HCEC 1CT (cell line): ENCODE measurements around the gene MEF2C.
"Not testable (repeated sequence)": the region's sequence is repeated elsewhere in the genome, so short reads cannot be mapped to it uniquely, and the experiment has no call there.

ENCODE experiments used
- DNase-seq: peaks from one replicate; pipeline ENCODE4 v3.0.0-alpha.2; 2017

The MEF2C gene

DNA sequence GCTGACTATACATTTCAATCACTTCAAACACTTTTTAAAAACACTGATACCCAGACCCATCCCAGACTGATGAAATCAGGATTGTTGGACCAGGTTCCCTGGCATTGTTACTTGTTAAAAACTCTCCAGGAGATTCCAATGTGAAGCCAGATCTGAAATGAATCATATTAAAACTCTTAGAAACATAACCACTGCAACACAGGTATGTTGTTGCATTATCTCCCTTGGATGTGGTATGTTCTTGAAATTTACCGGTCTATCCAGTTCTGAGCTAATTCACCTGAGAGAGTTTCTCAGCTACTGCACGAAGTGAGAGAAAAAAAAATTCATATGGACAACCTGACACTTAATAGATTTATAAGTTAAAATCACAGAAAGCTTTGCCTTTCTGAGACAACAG, 21.8 kb downstream of the MEF2C start:
- DNase-seq = no peak

DNA sequence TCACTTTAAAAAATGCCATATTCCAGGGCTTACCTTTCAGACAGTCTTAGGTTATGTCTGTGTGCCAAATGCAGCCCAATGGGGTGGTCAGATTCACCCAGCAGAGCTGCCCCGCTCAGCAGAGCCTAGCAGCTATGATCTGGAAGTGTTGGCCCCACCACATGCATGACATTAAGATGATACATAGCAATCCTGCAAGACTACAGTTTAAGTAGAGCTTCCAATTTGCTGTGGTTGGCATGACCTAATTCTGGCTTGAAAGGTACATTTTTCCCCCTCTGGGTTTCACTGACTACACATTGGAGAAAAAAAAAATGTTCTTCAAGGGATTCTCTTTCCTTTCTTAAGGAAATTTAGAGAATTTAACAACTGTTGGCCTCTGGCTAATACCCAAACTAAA, 22.5 kb downstream of the MEF2C start:
- no peak for DNase-seq

DNA sequence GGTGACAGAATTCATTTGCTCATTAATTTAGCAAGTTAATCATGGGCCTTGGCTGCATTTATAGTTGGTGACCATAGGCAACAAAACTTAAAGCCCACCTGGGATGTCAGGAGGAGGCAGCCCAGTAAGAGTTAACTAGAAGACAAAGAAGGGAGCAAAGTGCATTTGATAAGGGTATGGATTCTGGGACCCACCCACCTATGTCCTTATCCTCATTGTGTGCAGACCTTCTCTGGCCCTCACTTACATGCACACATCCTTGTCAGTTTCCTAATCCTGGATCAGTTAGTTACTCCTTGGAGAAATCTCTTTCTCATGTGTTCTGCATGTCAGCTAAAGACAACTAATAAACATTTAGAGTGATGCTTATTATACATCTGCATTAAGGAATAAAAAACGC, 24.6 kb downstream of the MEF2C start:
- no peak for DNase-seq

DNA sequence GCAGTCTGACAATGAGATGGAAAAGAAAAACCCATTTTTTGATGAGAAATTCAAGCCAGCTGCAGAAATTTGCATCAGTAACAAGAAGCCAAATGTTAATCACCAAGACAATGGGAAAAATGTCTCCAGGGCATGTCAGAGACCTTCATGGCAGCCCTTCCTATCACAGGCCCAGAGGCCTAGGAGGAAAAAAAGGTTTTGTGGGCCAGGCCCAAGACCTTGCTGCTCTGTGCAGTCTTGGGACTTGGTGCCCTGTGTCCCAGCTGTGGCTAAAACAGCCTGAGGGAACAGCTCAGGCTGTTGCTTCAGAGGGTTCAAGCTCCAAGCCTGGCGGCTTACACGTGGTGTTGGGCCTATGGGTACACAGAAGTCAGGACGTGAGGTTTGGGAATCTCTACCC, 26.6 kb downstream of the MEF2C start:
- DNase-seq = not testable (repeated sequence)

DNA sequence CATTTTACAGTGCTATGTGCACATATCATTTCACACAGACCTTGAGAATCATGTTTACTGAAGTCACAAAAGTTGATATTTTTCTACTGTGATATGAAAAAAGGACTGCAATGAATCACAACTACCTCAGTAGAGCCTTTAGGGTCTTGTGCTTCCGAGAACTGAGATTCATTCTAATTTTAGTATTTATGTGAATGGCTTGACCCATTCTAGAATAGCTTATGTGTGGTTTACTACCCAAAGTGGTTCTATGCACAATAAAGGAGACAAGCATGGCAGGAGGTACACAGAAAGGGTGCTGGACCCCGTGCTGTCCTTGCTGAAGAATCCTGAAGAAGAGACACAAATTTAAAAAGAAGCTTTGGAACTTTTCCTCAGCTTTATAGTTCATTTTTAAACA, 28.2 kb downstream of the MEF2C start:
- DNase-seq = no peak

GRCh38 chr5:88847420-88847819, 35.6 kb downstream of the MEF2C start:
- no peak for DNase-seq

DNA sequence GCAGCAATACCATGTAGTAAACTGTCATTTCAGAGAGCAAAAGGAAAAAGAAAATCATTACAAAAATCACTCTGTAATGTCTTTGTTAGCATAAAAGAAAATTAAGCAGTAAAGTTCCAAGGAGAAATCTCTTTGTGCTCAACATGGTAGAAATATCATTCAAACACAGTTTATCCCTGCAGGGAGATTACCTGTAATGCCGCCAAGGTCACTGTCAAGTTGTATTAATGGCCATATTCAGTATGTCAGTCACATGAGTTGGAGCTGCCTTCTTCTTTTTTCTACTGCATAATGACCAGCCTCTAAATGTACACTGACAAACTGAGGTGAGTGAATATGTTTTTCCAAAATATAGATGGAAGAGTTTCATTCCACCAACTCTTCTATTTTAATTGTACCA, 36.5 kb downstream of the MEF2C start:
- no peak for DNase-seq

DNA sequence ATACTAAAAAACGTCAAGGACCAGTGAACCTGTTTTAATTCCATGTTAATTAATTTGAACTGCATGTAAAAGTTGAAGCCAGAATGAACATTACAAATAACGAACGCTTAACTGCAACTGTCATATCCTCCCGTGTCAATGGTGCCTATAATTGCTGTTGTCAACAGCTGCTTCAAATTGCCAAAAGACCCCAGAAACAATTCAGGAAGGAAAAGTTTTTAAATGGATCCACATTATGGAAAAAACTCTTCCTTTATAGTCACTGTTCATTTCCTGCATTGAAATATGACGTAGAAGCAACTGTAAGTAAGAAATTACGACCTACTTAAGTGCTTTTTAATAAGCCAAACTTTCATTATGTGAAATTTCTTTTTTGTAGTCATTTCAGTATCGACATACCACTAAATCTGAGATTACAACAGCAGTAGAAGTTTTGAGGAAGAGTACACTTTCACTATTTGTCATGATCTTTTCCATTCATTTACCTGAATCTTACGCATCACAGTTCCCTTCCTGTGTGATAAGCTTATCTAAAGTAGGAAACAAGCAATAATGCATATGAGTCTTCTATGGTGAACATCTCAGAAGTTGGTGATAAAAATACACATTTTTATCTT, 37.8 kb downstream of the MEF2C start:
- no peak for DNase-seq

DNA sequence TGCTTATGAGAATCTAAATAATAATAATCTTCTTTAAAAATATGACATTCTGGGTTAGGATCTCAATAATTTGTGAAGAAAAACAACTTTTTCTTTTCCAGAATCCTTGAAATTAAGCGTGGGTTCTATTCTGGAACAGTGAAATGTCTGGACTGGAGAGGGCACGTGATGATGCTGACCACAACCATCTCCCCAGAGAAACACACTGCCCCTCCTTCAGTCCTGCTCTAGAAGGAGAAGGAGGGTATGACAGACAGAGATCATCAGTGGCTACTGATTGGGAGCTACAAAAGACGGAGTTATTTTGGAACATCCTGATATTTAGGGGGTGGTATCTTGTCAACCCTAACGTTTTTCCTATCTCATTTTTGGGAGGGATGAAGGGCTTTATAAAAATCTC, 40.2 kb downstream of the MEF2C start:
- DNase-seq = no peak

GRCh38 chr5:88841212-88841611, 41.8 kb downstream of the MEF2C start:
- no peak for DNase-seq

DNA sequence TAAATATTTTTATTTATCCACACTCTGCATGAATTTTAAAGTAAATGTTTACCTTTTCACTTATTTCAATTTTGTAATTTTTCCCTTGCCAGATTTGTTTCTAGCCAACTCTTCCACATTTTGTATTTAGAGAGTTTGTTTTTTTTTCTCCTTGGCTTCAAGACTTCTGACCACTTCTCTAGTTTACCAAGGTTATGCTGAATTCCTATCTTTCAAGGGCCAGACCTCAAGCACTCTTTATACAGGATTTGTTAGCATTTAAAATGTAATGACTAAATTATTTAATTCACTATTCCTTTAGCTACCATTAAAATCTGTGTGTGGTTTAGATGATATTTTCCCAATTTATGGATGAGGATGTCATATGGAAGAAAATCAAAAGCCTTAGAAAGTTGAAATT, 42.5 kb downstream of the MEF2C start:
- DNase-seq = no peak

DNA sequence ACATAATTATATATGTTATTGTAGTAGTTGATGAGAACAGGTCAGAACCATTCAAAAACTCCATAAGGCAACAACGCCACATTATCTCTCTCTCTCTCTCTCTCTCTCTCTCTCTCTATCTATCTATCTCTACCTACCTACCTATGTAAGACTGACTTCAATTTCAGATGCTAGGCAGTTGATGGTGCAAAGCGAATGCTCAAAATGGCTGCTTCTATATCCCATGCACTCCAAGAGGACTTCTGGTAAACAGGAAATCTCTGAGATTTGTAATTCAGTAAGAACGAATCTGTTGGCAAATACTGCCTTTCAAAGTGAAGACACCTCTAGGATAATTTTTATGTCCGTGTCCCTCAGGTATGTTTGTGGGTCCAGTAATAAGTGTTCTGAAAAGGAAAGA, 43.7 kb downstream of the MEF2C start:
- no peak for DNase-seq

- no peak for DNase-seq
These were observed 44.5 kb downstream of the MEF2C start for GRCh38 chr5:88838500-88838899.

DNA sequence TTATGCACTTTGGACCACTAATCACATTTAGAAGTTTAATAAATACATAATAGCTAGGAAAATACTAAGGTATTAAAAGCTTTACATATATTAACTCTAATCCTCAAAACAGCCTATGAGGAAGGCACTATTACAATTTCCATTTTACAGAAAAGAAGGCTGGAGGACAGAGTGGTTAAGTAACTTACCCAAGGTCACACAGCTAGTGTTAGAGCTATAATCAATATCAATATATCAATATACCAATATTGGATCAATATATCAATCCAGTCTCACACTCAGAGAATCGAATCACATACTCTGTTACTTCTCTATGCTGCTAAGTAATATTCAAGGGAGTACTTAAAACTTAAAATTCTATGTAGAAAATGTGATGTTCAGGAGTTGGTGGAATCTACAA, 45.2 kb downstream of the MEF2C start:
- no peak for DNase-seq

- no peak for DNase-seq
These were observed 45.8 kb downstream of the MEF2C start for GRCh38 chr5:88837222-88837621.

- DNase-seq = peak; percentile 33
These were observed 46.7 kb downstream of the MEF2C start for GRCh38 chr5:88836195-88836838.

- DNase-seq = no peak
These were observed 48.5 kb downstream of the MEF2C start for GRCh38 chr5:88834499-88834898.

- DNase-seq = no peak
These were observed 48.9 kb downstream of the MEF2C start for GRCh38 chr5:88834131-88834462.

DNA sequence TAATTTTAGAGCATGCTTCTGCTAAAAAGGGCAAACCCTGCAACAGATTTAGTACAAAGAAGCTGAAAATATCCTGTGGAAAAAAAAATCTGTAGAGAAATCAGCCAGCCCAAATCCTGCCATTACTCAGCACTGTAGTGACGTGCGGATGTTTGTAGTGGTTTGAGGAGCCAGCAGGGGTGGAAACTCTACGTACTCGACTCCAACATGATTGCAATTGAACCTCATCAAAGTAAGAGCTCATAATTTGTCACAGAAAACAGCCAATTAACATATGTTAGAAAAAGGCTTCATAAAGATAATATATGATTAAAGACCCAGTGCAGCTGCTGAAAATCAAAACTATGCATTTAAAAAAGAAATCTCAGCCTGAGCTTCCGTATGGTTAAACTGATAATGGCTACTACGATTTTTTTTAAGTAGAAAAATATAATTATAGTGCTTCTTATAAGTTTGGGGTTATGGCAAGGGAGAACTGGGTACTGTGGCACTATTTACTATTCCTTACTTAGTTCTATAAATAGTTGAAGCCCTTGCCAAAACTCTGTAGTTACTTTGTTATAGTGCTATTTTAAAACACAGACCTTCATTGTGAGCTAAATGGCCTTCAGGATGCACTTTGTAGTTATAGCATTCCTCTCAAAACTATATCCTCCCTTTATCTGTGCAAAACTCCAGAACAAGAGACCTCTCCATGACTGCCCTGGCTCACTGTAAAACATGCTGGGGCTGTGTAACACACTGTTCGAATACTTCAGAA, 49.4 kb downstream of the MEF2C start:
- DNase-seq = peak; percentile 17

DNA sequence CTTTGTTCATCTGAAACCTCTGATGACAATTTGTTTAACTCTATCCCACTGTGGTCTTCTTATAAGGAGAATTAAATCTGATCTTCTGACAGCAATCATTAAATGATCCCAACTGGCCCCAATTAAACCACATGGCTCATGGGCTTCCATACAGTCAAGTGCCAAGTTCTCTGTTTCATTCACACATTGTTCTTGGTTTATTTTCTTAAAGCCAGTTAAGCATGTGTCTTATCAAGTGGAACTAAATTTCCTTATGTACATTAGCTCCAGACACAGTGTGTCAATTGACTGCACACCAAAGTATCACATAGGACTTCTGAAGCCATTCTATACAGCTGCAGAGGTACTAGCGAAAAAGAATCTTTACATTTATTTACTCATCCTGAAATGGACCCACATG, 51.2 kb downstream of the MEF2C start:
- DNase-seq = no peak

- DNase-seq = no peak
These were observed 52.4 kb downstream of the MEF2C start for GRCh38 chr5:88830567-88830966.

DNA sequence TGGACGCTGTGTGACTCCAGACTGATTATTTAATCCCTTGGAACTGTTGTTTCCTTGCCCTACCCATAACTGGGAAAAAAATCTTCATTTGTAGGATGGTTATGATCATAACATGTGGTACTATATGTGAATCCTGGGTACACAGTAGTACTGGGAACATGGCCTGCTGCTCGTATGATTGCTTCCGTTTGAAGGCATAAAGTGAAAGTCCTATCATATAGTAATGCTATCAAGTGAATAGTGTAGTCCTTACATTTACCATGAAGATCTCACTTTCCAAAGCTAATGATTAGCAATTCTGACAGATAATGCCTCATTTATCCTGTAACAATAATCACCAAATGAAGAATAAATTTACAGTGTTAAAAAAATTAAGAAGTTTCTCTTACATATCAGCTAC, 53.2 kb downstream of the MEF2C start:
- no peak for DNase-seq

DNA sequence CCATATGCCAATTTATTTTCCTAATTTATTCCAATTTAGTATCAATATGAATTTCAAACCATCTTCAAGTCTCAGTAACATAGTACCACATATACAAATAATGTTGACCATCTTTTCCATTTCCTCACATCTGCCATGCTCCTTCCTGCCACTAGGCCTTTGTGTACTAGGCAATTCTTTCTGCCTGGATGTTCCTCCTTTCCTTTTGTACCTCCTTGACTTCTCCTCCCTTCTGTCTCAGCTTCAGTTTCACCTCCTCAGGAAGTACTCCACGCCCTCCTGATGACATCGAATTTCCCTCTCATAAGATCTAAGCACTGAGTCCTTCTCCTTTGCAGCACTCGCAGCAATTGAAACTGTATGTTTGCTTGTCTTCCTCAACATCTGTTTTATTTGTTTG, 53.9 kb downstream of the MEF2C start:
- DNase-seq = no peak

GRCh38 chr5:88827997-88828396, 55.0 kb downstream of the MEF2C start:
- peak; percentile 15 for DNase-seq
